AG09319 (cell line): ENCODE results near the gene CEP72.

ENCODE experiments used
- DNase-seq: peaks from one replicate; pipeline ENCODE4 v3.0.0-alpha.2; 2010; ENCODE audit warnings: low read depth; ENCODE audit errors: extremely low read depth
- TF ChIP-seq, protein P1 (sequence below): IDR thresholded peaks from 2 replicates; pipeline ENCODE4 v1.5.1; 2011; ENCODE audit warnings: low read depth, mild to moderate bottlenecking, inconsistent platforms, low read length, moderate library complexity

Gene CEP72

DNA sequence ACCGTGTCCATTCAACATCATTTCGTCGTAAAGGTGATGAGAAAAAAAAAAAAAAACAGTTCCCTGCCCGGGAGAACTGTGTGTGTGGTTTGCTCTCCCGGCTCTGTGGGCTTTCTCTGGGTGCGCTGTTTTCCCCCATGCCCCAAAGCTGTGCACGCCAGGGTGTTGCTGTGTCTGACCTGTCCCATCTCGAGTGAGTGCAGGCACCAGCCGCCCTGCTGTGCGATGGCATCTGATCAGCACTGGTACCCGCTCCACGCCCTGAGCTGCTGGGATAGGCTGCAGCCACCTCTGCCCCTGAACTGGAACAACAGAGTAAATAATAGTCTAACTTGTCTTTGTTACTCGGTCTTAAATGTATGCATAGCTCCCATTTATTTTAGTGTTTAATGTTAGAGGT is 33.3 kb downstream of the CEP72 start:
- no peak for DNase-seq
- TF ChIP-seq, protein P1, sequence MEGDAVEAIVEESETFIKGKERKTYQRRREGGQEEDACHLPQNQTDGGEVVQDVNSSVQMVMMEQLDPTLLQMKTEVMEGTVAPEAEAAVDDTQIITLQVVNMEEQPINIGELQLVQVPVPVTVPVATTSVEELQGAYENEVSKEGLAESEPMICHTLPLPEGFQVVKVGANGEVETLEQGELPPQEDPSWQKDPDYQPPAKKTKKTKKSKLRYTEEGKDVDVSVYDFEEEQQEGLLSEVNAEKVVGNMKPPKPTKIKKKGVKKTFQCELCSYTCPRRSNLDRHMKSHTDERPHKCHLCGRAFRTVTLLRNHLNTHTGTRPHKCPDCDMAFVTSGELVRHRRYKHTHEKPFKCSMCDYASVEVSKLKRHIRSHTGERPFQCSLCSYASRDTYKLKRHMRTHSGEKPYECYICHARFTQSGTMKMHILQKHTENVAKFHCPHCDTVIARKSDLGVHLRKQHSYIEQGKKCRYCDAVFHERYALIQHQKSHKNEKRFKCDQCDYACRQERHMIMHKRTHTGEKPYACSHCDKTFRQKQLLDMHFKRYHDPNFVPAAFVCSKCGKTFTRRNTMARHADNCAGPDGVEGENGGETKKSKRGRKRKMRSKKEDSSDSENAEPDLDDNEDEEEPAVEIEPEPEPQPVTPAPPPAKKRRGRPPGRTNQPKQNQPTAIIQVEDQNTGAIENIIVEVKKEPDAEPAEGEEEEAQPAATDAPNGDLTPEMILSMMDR = no peak

DNA sequence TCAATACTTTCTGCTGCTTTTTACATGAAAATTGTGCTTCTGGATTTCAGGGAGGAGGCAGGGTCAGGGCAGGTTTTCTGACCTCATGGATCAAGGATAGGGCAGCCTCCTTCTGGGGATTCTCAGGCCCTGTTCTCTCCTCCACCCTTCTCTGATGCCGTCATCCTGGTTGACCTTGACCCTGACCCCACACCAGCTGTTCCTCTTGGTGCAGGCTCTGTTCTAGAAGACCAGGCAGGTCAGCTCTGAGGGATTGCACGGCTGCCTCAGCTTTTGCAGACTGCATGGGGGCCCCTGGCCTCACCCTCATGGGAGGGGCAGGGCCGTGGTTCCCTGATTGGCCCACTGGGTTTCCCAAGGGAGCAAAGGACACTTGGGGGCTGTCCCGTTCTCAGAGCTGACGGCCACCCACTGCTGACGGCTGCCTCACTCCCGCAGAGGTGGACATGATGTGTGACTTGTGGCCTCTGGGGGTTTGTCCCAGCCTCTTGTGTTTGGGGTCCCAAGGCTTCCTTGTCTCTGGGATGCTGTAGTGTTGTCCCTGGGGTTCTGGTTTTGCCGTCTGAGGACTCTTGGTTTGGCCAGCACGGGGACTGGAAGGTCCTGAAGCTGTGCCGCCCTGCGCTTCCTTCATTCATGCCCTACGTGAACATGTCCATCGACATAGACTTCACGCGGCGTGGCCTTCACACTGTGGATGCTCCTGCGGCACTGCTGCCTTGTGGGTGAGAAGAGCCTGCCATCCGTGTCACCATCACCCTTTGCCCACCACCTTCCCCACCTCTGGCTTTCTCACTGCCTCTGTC is 34.5 kb downstream of the CEP72 start:
- TF ChIP-seq, protein P1 = no peak
- no peak for DNase-seq

DNA sequence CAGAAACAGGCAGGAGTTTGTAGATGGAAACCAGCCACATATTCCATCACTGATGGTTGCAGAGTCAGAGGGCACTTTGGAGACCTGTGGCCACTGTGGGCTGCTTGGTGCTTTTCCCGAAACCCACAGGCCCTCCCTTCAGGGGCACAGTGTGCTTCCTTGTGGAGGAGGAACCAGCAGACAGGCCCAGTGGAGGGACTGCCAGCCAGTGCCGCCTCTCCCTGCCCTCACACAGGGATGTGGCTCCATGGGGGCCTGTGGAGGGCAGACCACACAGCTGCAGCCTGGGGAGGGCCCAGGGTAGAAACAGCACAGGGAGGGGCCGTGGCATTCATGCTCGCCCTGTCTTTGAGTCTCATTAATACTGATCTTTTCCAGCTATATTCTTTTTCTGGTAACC is 35.2 kb downstream of the CEP72 start:
- DNase-seq = no peak
- TF ChIP-seq, protein P1 = no peak

DNA sequence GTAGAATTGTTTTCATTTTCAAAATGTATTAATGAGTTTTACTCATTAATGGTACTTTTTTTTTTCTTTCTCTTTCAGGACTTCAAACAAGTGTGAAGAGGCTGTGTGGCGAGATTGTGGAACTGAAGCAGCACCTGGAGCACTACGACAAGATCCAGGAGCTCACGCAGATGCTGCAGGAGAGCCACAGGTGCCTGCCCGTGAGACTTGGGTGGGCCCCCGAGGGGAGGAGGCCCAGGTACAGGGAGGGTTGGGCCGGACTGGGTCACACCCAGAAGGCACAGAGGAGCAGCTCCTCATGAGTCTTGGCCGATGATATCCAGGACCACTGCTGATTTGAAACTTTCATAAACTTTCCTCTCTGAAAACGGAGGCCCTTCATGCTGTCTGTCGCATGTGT is 35.6 kb downstream of the CEP72 start:
- TF ChIP-seq, protein P1 = no peak

DNA sequence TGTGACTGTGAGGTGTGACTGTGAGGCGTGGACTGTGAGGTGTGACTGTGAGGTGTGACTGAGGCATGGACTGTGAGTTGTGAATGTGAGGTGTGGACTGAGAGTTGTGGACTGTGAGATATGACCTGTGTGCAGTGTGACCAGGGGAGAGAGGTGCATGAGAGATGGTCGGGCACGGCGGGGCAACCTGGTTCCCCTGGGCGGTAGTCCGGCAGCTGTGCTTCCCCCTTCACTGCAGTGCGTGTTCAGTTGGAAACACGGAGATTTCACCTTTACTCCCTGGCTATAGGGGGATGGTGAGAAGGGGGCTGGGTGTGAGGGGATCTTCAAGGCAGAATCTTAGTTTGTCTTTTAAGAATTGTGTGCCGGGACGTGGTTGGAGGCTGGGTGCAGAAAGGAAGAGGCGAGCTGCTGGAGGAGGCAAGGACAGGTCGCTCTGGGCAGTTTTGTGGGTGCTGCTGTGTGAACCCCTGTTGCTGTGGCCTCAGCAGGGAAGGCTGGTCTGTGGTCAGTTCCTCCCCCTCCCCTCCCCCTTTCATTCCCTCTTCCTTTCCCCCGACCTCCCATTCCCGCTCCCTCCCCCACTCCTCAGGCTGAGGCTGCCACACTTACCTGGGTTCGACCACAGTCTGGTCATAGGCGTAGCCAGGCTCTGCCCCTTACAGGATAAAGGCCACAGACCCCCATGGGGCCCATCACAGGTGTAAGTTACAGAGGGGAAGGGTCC is 39.3 kb downstream of the CEP72 start:
- DNase-seq = no peak
- TF ChIP-seq, protein P1 = no peak

More for the DNA sequence above, 35.6 kb downstream of the CEP72 start:
- no peak for DNase-seq

DNA sequence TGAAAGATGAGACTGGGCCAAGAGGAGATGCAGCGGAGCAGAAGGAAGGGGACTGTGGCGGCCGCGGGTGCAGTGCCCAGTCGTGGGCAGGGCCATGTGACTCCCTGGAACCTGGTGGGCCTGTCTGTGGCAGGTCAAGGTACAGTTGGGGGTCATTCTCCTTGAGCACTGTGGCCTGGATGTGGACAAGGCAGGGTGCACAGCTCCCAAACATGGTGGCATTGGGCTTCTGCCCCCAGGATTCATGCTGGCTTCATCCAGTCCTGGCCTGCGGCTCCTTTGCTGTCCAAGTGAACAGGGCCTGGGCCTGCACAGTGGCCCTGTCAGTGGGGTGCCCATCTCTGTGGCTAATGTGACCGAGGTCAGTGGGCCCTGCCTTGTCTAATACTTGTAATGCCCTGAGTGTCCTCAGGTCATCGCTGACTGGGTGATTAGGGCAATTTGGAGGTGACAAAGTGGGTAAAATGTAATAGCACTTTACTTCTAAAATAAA is 39.9 kb downstream of the CEP72 start:
- TF ChIP-seq, protein P1 = no peak
- DNase-seq = no peak

DNA sequence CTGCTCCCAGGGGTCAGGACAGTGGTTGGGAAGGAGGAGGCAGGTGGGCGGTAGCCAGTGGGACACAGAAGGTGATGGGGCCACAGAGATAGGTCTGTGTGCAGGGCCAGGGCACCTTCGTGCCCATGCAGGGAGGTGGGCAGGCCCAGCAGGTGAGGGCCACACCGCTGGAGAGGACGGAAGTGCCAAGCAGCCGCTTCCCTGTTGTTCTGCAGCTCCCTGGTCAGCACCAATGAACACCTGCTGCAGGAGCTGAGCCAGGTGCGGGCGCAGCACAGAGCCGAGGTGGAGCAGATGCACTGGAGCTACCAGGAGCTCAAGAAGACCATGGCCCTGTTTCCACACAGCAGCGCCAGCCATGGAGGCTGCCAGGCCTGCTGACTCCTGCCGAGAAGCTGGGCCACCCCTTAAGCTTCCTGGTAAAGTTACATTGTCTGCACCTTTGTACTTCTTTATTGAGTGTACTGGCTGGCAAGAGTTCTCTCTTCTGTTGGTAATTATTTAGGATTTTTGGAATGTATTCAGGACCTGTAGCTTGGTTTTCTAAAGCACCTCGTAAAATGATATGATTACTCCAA is 40.7 kb downstream of the CEP72 start:
- TF ChIP-seq, protein P1 = no peak

More for the DNA sequence above, 40.7 kb downstream of the CEP72 start:
- no peak for DNase-seq
